WTC11 (cell line): ENCODE measurements around the gene SH3PXD2A.

ENCODE experiments used
- AFF4 ChIP-seq: sonication (generic); formaldehyde crosslinking; IDR thresholded peaks from 2 replicates; pipeline ENCODE4 v1.8.1; 2023; ENCODE audit warnings: mild to moderate bottlenecking, missing genetic modification reagents, borderline replicate concordance
- ATF1 ChIP-seq: sonication (generic); formaldehyde crosslinking; IDR thresholded peaks from 2 replicates; pipeline ENCODE4 v1.8.1; 2023; ENCODE audit warnings: mild to moderate bottlenecking, moderate library complexity, missing genetic modification reagents
- CREB1 ChIP-seq: sonication (generic); formaldehyde crosslinking; IDR thresholded peaks from 2 replicates; pipeline ENCODE4 v1.8.0; 2023; ENCODE audit warnings: mild to moderate bottlenecking, missing genetic modification reagents
- FOXJ3 ChIP-seq: sonication (generic); formaldehyde crosslinking; IDR thresholded peaks from 2 replicates; pipeline ENCODE4 v1.9.0; 2021; ENCODE audit warnings: missing genetic modification reagents, mild to moderate bottlenecking, borderline replicate concordance
- GABPB1 ChIP-seq: sonication (generic); formaldehyde crosslinking; IDR thresholded peaks from 2 replicates; pipeline ENCODE4 v1.8.1; 2023; ENCODE audit warnings: mild to moderate bottlenecking, missing genetic modification reagents
- HMGA2 ChIP-seq: fragments of 250-450 bp; sonication (Bioruptor Pico); IDR thresholded peaks from 2 replicates; pipeline ENCODE4 v1.4.0; 2021; ENCODE audit warnings: mild to moderate bottlenecking, moderate library complexity
- NR1H2 ChIP-seq: sonication (generic); formaldehyde crosslinking; IDR thresholded peaks from 2 replicates; pipeline ENCODE4 v1.9.0; 2021; ENCODE audit warnings: mild to moderate bottlenecking, moderate library complexity, missing genetic modification reagents
- TEAD4 ChIP-seq: sonication (generic); formaldehyde crosslinking; IDR thresholded peaks from 2 replicates; pipeline ENCODE4 v1.8.0; 2022; ENCODE audit warnings: mild to moderate bottlenecking, missing genetic modification reagents
- USF2 ChIP-seq: sonication (generic); formaldehyde crosslinking; IDR thresholded peaks from 2 replicates; pipeline ENCODE4 v1.8.1; 2023; ENCODE audit warnings: mild to moderate bottlenecking, missing genetic modification reagents, moderate library complexity
- TF ChIP-seq, protein P1 (sequence below): sonication (generic); formaldehyde crosslinking; IDR thresholded peaks from 2 replicates; pipeline ENCODE4 v1.8.0; 2022; ENCODE audit warnings: mild to moderate bottlenecking, missing genetic modification reagents
- TF ChIP-seq, protein P2 (sequence below): fragments of 200-600 bp; IDR thresholded peaks from 2 replicates; pipeline ENCODE4 v1.8.0; 2022; ENCODE audit warnings: antibody characterized with exemption

DNA sequence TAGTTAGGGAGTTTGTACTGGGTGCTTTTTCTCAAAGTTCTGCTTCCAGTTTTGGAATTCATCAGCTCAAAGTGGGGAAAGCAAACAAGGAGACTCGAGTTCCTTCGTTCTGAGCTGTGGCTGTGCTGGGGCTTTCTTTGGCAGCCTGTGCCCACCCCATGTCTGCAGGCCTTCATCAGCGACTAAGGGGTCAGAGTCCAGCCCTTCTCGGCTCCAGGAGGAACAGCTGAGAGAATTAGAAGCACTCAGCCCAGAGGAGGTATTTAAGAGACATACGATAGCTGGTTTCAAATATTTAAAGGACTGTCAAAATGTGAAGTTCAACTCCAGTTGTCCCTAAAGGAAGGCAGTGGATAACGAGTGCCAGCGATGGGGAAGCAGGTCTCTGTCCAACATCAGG, 41.3 kb downstream of the SH3PXD2A start:
- TF ChIP-seq AFF4 (CRISPR knock-in tag) = no peak
- TF ChIP-seq GABPB1 (CRISPR knock-in tag) = no peak
- TF ChIP-seq, protein P1, sequence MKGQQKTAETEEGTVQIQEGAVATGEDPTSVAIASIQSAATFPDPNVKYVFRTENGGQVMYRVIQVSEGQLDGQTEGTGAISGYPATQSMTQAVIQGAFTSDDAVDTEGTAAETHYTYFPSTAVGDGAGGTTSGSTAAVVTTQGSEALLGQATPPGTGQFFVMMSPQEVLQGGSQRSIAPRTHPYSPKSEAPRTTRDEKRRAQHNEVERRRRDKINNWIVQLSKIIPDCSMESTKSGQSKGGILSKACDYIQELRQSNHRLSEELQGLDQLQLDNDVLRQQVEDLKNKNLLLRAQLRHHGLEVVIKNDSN = no peak
- TF ChIP-seq, protein P2, sequence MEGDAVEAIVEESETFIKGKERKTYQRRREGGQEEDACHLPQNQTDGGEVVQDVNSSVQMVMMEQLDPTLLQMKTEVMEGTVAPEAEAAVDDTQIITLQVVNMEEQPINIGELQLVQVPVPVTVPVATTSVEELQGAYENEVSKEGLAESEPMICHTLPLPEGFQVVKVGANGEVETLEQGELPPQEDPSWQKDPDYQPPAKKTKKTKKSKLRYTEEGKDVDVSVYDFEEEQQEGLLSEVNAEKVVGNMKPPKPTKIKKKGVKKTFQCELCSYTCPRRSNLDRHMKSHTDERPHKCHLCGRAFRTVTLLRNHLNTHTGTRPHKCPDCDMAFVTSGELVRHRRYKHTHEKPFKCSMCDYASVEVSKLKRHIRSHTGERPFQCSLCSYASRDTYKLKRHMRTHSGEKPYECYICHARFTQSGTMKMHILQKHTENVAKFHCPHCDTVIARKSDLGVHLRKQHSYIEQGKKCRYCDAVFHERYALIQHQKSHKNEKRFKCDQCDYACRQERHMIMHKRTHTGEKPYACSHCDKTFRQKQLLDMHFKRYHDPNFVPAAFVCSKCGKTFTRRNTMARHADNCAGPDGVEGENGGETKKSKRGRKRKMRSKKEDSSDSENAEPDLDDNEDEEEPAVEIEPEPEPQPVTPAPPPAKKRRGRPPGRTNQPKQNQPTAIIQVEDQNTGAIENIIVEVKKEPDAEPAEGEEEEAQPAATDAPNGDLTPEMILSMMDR = no peak
- no peak for TF ChIP-seq HMGA2 (CRISPR knock-in tag)
- no peak for TF ChIP-seq FOXJ3
- TF ChIP-seq ATF1 (CRISPR knock-in tag) = no peak
- no peak for TF ChIP-seq USF2
- no peak for TF ChIP-seq NR1H2
- no peak for TF ChIP-seq TEAD4
- TF ChIP-seq CREB1 (CRISPR knock-in tag) = no peak
